CD4-positive, alpha-beta T cell treated with Interleukin-6 for 4 hours (primary cell): ENCODE results near the gene BAZ2A.
"Not testable (repeated sequence)": the region's sequence is repeated elsewhere in the genome, so short reads cannot be mapped to it uniquely, and the experiment has no call there.

ENCODE experiments used
- DNase-seq: peaks from one replicate; pipeline ENCODE4 v3.0.0-alpha.2; 2020; ENCODE audit warnings: mixed read lengths

Gene BAZ2A

GRCh38 chr12:56591961-56592360 is 38.2 kb downstream of the BAZ2A start:
- DNase-seq = no peak

- DNase-seq = no peak
Observed at GRCh38 chr12:56591126-56591525, 39.0 kb downstream of the BAZ2A start.

GRCh38 chr12:56590237-56590830 is 39.8 kb downstream of the BAZ2A start:
- peak; percentile 23 for DNase-seq

- no peak for DNase-seq
Observed at GRCh38 chr12:56589783-56590182, 40.3 kb downstream of the BAZ2A start.

GRCh38 chr12:56585098-56585497 is 45.0 kb downstream of the BAZ2A start:
- DNase-seq = no peak

- DNase-seq = peak; percentile 55
Observed at GRCh38 chr12:56581418-56582145, 48.5 kb downstream of the BAZ2A start.

GRCh38 chr12:56578983-56579546 is 51.1 kb downstream of the BAZ2A start:
- no peak for DNase-seq

- DNase-seq = not testable (repeated sequence)
Observed at GRCh38 chr12:56577248-56577647, 52.9 kb downstream of the BAZ2A start.

- no peak for DNase-seq
Observed at GRCh38 chr12:56574210-56574609, 55.9 kb downstream of the BAZ2A start.

- no peak for DNase-seq
Observed at GRCh38 chr12:56572288-56572687, 57.8 kb downstream of the BAZ2A start.

GRCh38 chr12:56571121-56571520 is 59.0 kb downstream of the BAZ2A start:
- no peak for DNase-seq

GRCh38 chr12:56568146-56568545 is 62.0 kb downstream of the BAZ2A start:
- DNase-seq = no peak

GRCh38 chr12:56565510-56566101 is 64.5 kb downstream of the BAZ2A start:
- DNase-seq = peak; percentile 46

GRCh38 chr12:56551070-56551469 is 79.1 kb downstream of the BAZ2A start:
- no peak for DNase-seq

GRCh38 chr12:56546680-56547079 is 83.4 kb downstream of the BAZ2A start:
- no peak for DNase-seq
